Fibroblast of skin of left biceps (primary cell): ENCODE results near the gene B4GALNT4.
A peak's percentile ranks its signal among the peaks of the same experiment; 100 is the strongest.
"Not testable (repeated sequence)": the region's sequence is repeated elsewhere in the genome, so short reads cannot be mapped to it uniquely, and the experiment has no call there.

ENCODE experiments used
- DNase-seq, 2 experiments: peaks; one replicate each; pipeline ENCODE4 v3.0.0-alpha.2; 2013; ENCODE audit warnings: low read depth in 2 of 2

The B4GALNT4 gene

GRCh38 chr11:392102-392777 is 22.9 kb downstream of the B4GALNT4 start:
- no peak for DNase-seq

GRCh38 chr11:393219-394033 is 24.1 kb downstream of the B4GALNT4 start:
- DNase-seq, result peak; percentile 37 to 39

GRCh38 chr11:394034-394857 is 24.9 kb downstream of the B4GALNT4 start, which contains the start of gene PKP3:
PKP3 (plus strand) TSS chr11:394209; CDS start chr11:394293, 84 bp downstream.
- DNase-seq, result no peak

GRCh38 chr11:394858-395655 is 25.8 kb downstream of the B4GALNT4 start:
- no peak for DNase-seq

GRCh38 chr11:395866-396265 is 26.6 kb downstream of the B4GALNT4 start:
- DNase-seq, result no peak

GRCh38 chr11:396511-396947 is 27.2 kb downstream of the B4GALNT4 start:
- no peak for DNase-seq

- no peak for DNase-seq
These were observed 27.7 kb downstream of the B4GALNT4 start for GRCh38 chr11:396948-397548.

GRCh38 chr11:398826-399225 is 29.5 kb downstream of the B4GALNT4 start:
- DNase-seq, result no peak

GRCh38 chr11:399731-400211 is 30.5 kb downstream of the B4GALNT4 start:
- no peak for DNase-seq

- DNase-seq, result no peak
These were observed 31.0 kb downstream of the B4GALNT4 start for GRCh38 chr11:400241-400689.

GRCh38 chr11:401196-401595 is 31.9 kb downstream of the B4GALNT4 start:
- not testable (repeated sequence) for DNase-seq

- no peak for DNase-seq
These were observed 33.9 kb downstream of the B4GALNT4 start for GRCh38 chr11:403021-403760.

GRCh38 chr11:403761-404431 is 34.6 kb downstream of the B4GALNT4 start:
- DNase-seq, result no peak

GRCh38 chr11:404551-405264 is 35.4 kb downstream of the B4GALNT4 start:
- no peak for DNase-seq

- DNase-seq, result no peak
These were observed 36.1 kb downstream of the B4GALNT4 start for GRCh38 chr11:405323-405953.

- DNase-seq, result no peak
These were observed 36.9 kb downstream of the B4GALNT4 start for GRCh38 chr11:405954-406795.
